ENCODE measurements around the gene SULT2B1. TPM values are rescaled to one million over a fixed set of nuclear protein-coding genes. Genes with fewer than 3 reads are reported as not detected.
"Not testable (repeated sequence)": the region's sequence is repeated elsewhere in the genome, so short reads cannot be mapped to it uniquely, and the experiment has no call there.

The SULT2B1 gene
- total and polyA plus RNA-seq, 2 experiments from 2014 or later: not detected

- Histone ChIP-seq H3F3A (ENCODE audit: insufficient read depth) (peaks cover 9% of the 10 kb centered on the region; the same call in 1 of the 2 replicates), H3K27me3 (replicated peaks; ENCODE audit: insufficient read depth) (no peaks in the 10 kb centered on the region), H4K20me1 (ENCODE audit: insufficient read depth) (no peaks in the 10 kb centered on the region), H3K4me2 (ENCODE audit: unreplicated experiment) (no peak overlapping the region), H3K4me1 (ENCODE audit: insufficient read depth) (no peaks in the 10 kb centered on the region), H3K36me3 (ENCODE audit: low read depth) (no peaks in the 10 kb centered on the region), H2AFZ (no peak overlapping the region), H3K79me2 (ENCODE audit: insufficient read depth) (no peaks in the 10 kb centered on the region), H3K9me3 (ENCODE audit: low read depth) (no peaks in the 10 kb centered on the region), H3K4me3 (no peak overlapping the region), H3K9me2 (ENCODE audit: insufficient read depth) (no peaks in the 10 kb centered on the region), H3K27ac (no peak overlapping the region), H3K9ac (no peak overlapping the region)
- in situ Hi-C loops (cut with MboI): no loop called here
- TF ChIP-seq EZH2phosphoT487 (IDR thresholded peaks at IDR 0.05; ENCODE audit: insufficient read depth, low read depth) (no peak), EZH2 (IDR thresholded peaks at IDR 0.05; ENCODE audit: insufficient read depth, poor library complexity, severe bottlenecking) (no peak)
- no peak for DNase-seq
- WGBS, 2 experiments (ENCODE audit: low coverage in 1 of 2, low lambda C conversion rate in 2 of 2, missing lambda C conversion rate in 2 of 2): 73 to 78% methylated on average over 10 of the region's 10 CpGs
These were observed 18.2 kb upstream of the SULT2B1 start for GRCh38 chr19:48533770-48534169.

DNA sequence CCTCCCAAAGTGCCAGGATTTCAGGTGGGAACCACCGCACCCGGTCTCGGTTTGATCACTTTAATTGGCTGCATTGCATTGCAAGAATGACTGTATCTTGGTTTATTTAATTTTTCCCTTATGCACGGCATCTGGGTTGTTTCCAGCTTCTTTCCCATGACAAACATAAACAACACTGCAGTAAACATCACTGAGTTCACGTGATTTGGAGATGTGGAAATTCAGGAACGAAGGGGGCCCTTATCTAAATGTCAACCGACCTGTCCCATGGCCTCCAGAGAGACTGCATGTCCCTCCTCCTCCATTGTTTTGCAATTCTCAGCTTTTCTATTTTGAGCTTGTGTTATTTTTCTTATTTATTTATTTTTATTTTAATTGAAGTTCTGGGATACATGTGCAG is 14.4 kb upstream of the SULT2B1 start:
- DNase-seq: no peak
- no peaks in the 10 kb centered on the region for H3K36me3 ChIP-seq (ENCODE audit: low read depth)
- H3K27me3 ChIP-seq (replicated peaks; ENCODE audit: insufficient read depth): no peaks in the 10 kb centered on the region
- no peaks in the 10 kb centered on the region for H3K4me1 ChIP-seq (ENCODE audit: insufficient read depth)
- H4K20me1 ChIP-seq (ENCODE audit: insufficient read depth): no peaks in the 10 kb centered on the region
- TF ChIP-seq EZH2 (IDR thresholded peaks at IDR 0.05; ENCODE audit: insufficient read depth, poor library complexity, severe bottlenecking) (no peak), EZH2phosphoT487 (IDR thresholded peaks at IDR 0.05; ENCODE audit: insufficient read depth, low read depth) (no peak)
- H3K4me3 ChIP-seq: no peak overlapping the region
- no peaks in the 10 kb centered on the region for H3K9me2 ChIP-seq (ENCODE audit: insufficient read depth)
- no peak overlapping the region for H2AFZ ChIP-seq
- no peak overlapping the region for H3K27ac ChIP-seq
- no peak overlapping the region for H3K9ac ChIP-seq
- no peak overlapping the region for H3K4me2 ChIP-seq (ENCODE audit: unreplicated experiment)
- H3F3A ChIP-seq (ENCODE audit: insufficient read depth): no peaks in the 10 kb centered on the region
- no peaks in the 10 kb centered on the region for H3K9me3 ChIP-seq (ENCODE audit: low read depth)
- 44 to 47% methylated on average over 7 of the region's 7 CpGs for WGBS, 2 experiments (ENCODE audit: low coverage in 1 of 2, low lambda C conversion rate in 2 of 2, missing lambda C conversion rate in 2 of 2)
- in situ Hi-C loops (cut with MboI): no loop called here
- H3K79me2 ChIP-seq (ENCODE audit: insufficient read depth): no peaks in the 10 kb centered on the region

DNA sequence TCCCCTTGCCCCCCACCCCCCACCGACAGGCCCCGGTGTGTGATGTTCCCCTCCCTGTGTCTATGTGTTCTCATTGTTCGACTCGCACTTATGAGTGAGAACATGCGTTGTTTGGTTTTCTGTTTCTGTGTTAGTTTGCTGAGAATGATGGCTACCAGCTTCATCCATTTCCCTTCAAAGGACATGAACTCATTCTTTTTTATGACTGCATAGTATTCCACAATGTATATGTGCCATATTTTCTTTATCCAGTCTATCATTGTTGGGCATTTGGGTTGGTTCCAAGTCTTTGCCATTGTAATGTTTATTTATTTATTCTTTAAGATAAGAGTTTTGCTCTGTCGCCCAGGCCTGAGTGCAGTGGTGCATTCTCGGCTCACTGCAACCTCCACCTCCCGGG is 13.9 kb upstream of the SULT2B1 start:
- H3K9me2 ChIP-seq (ENCODE audit: insufficient read depth); H3K27me3 ChIP-seq (replicated peaks; ENCODE audit: insufficient read depth); DNase-seq; H3F3A ChIP-seq (ENCODE audit: insufficient read depth); H3K36me3 ChIP-seq (ENCODE audit: low read depth); in situ Hi-C loops (cut with MboI); H3K9me3 ChIP-seq (ENCODE audit: low read depth); H3K4me3 ChIP-seq; H3K9ac ChIP-seq; H2AFZ ChIP-seq; H3K79me2 ChIP-seq (ENCODE audit: insufficient read depth); H3K4me1 ChIP-seq (ENCODE audit: insufficient read depth); H3K27ac ChIP-seq; H3K4me2 ChIP-seq (ENCODE audit: unreplicated experiment); H4K20me1 ChIP-seq (ENCODE audit: insufficient read depth): not testable (repeated sequence)
- WGBS, 2 experiments (ENCODE audit: low coverage in 1 of 2, low lambda C conversion rate in 2 of 2, missing lambda C conversion rate in 2 of 2): 69 to 75% methylated on average over 8 of the region's 8 CpGs

- Histone ChIP-seq H3K36me3 (ENCODE audit: low read depth) (no peaks in the 10 kb centered on the region), H3K4me1 (ENCODE audit: insufficient read depth) (no peaks in the 10 kb centered on the region), H3K4me3 (no peak overlapping the region), H3K9me2 (ENCODE audit: insufficient read depth) (no peaks in the 10 kb centered on the region), H3K27ac (no peak overlapping the region), H3K79me2 (ENCODE audit: insufficient read depth) (no peaks in the 10 kb centered on the region), H3K27me3 (replicated peaks; ENCODE audit: insufficient read depth) (no peaks in the 10 kb centered on the region), H3K9me3 (ENCODE audit: low read depth) (no peaks in the 10 kb centered on the region), H3F3A (ENCODE audit: insufficient read depth) (no peaks in the 10 kb centered on the region), H3K4me2 (ENCODE audit: unreplicated experiment) (no peak overlapping the region), H4K20me1 (ENCODE audit: insufficient read depth) (no peaks in the 10 kb centered on the region), H3K9ac (no peak overlapping the region), H2AFZ (no peak overlapping the region)
- TF ChIP-seq EZH2phosphoT487 (IDR thresholded peaks at IDR 0.05; ENCODE audit: insufficient read depth, low read depth): no peak
- no peak for TF ChIP-seq EZH2 (IDR thresholded peaks at IDR 0.05; ENCODE audit: insufficient read depth, poor library complexity, severe bottlenecking)
- in situ Hi-C loops (cut with MboI): no loop called here
- peak; percentile 84 for DNase-seq
- WGBS, 2 experiments (ENCODE audit: low coverage in 1 of 2, low lambda C conversion rate in 2 of 2, missing lambda C conversion rate in 2 of 2): 53 to 55% methylated on average over 17 of the region's 17 CpGs
These were observed 12.4 kb upstream of the SULT2B1 start for GRCh38 chr19:48539503-48540096.

GRCh38 chr19:48540110-48540509 is 11.9 kb upstream of the SULT2B1 start:
- H3K27me3 ChIP-seq (replicated peaks; ENCODE audit: insufficient read depth): no peaks in the 10 kb centered on the region
- no peaks in the 10 kb centered on the region for H3K79me2 ChIP-seq (ENCODE audit: insufficient read depth)
- in situ Hi-C loops (cut with MboI): no loop called here
- H3K4me3 ChIP-seq: no peak overlapping the region
- no peaks in the 10 kb centered on the region for H3K9me3 ChIP-seq (ENCODE audit: low read depth)
- H3K4me1 ChIP-seq (ENCODE audit: insufficient read depth): no peaks in the 10 kb centered on the region
- no peak overlapping the region for H3K9ac ChIP-seq
- no peaks in the 10 kb centered on the region for H3F3A ChIP-seq (ENCODE audit: insufficient read depth)
- DNase-seq: peak; percentile 16
- H2AFZ ChIP-seq: no peak overlapping the region
- WGBS, 2 experiments (ENCODE audit: low coverage in 1 of 2, low lambda C conversion rate in 2 of 2, missing lambda C conversion rate in 2 of 2): 18 to 19% methylated on average over 7 of the region's 7 CpGs
- H3K4me2 ChIP-seq (ENCODE audit: unreplicated experiment): no peak overlapping the region
- H4K20me1 ChIP-seq (ENCODE audit: insufficient read depth): no peaks in the 10 kb centered on the region
- H3K9me2 ChIP-seq (ENCODE audit: insufficient read depth): no peaks in the 10 kb centered on the region
- H3K27ac ChIP-seq: no peak overlapping the region
- no peaks in the 10 kb centered on the region for H3K36me3 ChIP-seq (ENCODE audit: low read depth)
- TF ChIP-seq EZH2phosphoT487 (IDR thresholded peaks at IDR 0.05; ENCODE audit: insufficient read depth, low read depth) (no peak), EZH2 (IDR thresholded peaks at IDR 0.05; ENCODE audit: insufficient read depth, poor library complexity, severe bottlenecking) (no peak)
